GM12873 (cell line): ENCODE data around the gene CIPC.
A peak's percentile ranks its signal among the peaks of the same experiment; 100 is the strongest.

Source experiments
- CTCF ChIP-seq: IDR thresholded peaks from 2 replicates; pipeline ENCODE4 v1.5.1; 2012; ENCODE audit warnings: low read depth, mild to moderate bottlenecking, moderate library complexity, low read length, control low read depth; ENCODE audit not compliant: insufficient read depth; ENCODE audit errors: missing control alignments

The CIPC gene

GRCh38 chr14:77131871-77132486, 33.9 kb downstream of the CIPC start:
- no peak for TF ChIP-seq CTCF

- TF ChIP-seq CTCF: no peak
Observed at GRCh38 chr14:77133720-77134338, 35.8 kb downstream of the CIPC start.

- no peak for TF ChIP-seq CTCF
Observed at GRCh38 chr14:77139022-77139421, 41.0 kb downstream of the CIPC start.

GRCh38 chr14:77139540-77140358, 41.7 kb downstream of the CIPC start:
- peak; percentile 68 for TF ChIP-seq CTCF

GRCh38 chr14:77140359-77141213, 42.5 kb downstream of the CIPC start:
- no peak for TF ChIP-seq CTCF

GRCh38 chr14:77141214-77142004, 43.4 kb downstream of the CIPC start, which contains the start of gene ZDHHC22:
Gene ZDHHC22, minus strand, starts transcription at chr14:77141791. Its CDS starts 2,053 bp downstream, at chr14:77139738.
- TF ChIP-seq CTCF: peak; percentile 47
